Tibial nerve (tissue), 4 donors: ENCODE results near the gene CTH. TPM values are rescaled to one million over a fixed set of nuclear protein-coding genes. Genes with fewer than 3 reads are reported as not detected.

ENCODE experiments used
- DNase-seq, 2 donors: peaks; one replicate each; pipeline ENCODE4 v3.0.0-alpha.2; 2019; ENCODE audit warnings: low spot score in 2 of 2
- H3K27ac ChIP-seq, 4 donors: fragments of 200-600 bp; sonication (generic) in 3 of 4; one replicate each; pipeline ENCODE4 v1.5.1; 2017 to 2019; ENCODE audit warnings: mild to moderate bottlenecking in 1 of 4
- H3K27me3 ChIP-seq, 2 donors: fragments of 200-600 bp; sonication (generic) in 1 of 2; one replicate each; pipeline versions ENCODE4 v1.5.1 to v1.6.0; 2017 to 2019
- H3K36me3 ChIP-seq, 3 donors: fragments of 200-600 bp; sonication (generic); one replicate each; pipeline ENCODE4 v1.5.1; 2018 to 2019
- H3K4me1 ChIP-seq, 4 donors: fragments of 200-600 bp; sonication (generic) in 3 of 4; one replicate each; pipeline ENCODE4 v1.5.1; 2017 to 2019
- H3K4me3 ChIP-seq, 4 donors: fragments of 200-600 bp; sonication (generic) in 3 of 4; one replicate each; pipeline ENCODE4 v1.5.1; 2017 to 2019; ENCODE audit warnings: mild to moderate bottlenecking in 1 of 4, moderate library complexity in 1 of 4
- H3K9me3 ChIP-seq, 4 donors: fragments of 200-600 bp; sonication (generic) in 3 of 4; one replicate each; pipeline ENCODE4 v1.5.1; 2017 to 2019
- CTCF ChIP-seq, 5 experiments: fragments of 200-600 bp in 3 of 5; fragments of 450-650 bp in 2 of 5; sonication (generic) in 3 of 5; IDR thresholded peaks; one replicate each; pipeline ENCODE4 v1.5.1; 2016 to 2019; ENCODE audit warnings: antibody characterized with exemption in 5 of 5, mild to moderate bottlenecking in 3 of 5, moderate library complexity in 2 of 5
- EP300 ChIP-seq, 2 donors: sonication (generic); formaldehyde crosslinking; IDR thresholded peaks; one replicate each; pipeline ENCODE4 v1.6.1; 2017; ENCODE audit warnings: antibody characterized with exemption in 2 of 2, mild to moderate bottlenecking in 1 of 2
- POLR2A ChIP-seq, 2 donors: fragments of 450-650 bp; IDR thresholded peaks; one replicate each; pipeline ENCODE4 v1.6.1; 2017; ENCODE audit warnings: antibody characterized with exemption in 2 of 2, mild to moderate bottlenecking in 2 of 2, moderate library complexity in 2 of 2
- WGBS, 2 donors: methylation state at CpG; one replicate each; pipeline ENCODE4 v1.1.5; 2018; 5-methylcytosine and 5-hydroxymethylcytosine counted together
- total RNA-seq, 4 donors: library from RNA; depleted of rRNA; stranded (reverse); fragments of >200 nt; gene quantifications; one replicate each; pipeline ENCODE4 v1.1.0, GENCODE V29; 2016

CTH gene
- total RNA-seq, 4 donors from 2014 or later = 5.7 to 12.2 (median 9.4) TPM

- no peaks in the 10 kb centered on the region for H3K36me3 ChIP-seq
- whole genome bisulfite sequencing, 2 donors = 75 to 84% methylated on average over 7 of the region's 7 CpGs
- TF ChIP-seq EP300 (IDR thresholded peaks at IDR 0.05) (no peak), POLR2A (IDR thresholded peaks at IDR 0.05) (no peak), CTCF (IDR thresholded peaks at IDR 0.05) (no peak)
- no peaks in the 10 kb centered on the region for H3K4me1 ChIP-seq
- DNase-seq = no peak
- no peak overlapping the region for H3K4me3 ChIP-seq
- no peaks in the 10 kb centered on the region for H3K27me3 ChIP-seq
- no peaks in the 10 kb centered on the region for H3K9me3 ChIP-seq
- H3K27ac ChIP-seq = no peak overlapping the region
Measured at GRCh38 chr1:70397013-70397412, 14.1 kb upstream of the CTH start.

GRCh38 chr1:70400335-70400734 is 10.7 kb upstream of the CTH start:
- 60 to 65% methylated on average over 1 of the region's 1 CpG for WGBS, 2 donors
- no peak for DNase-seq

GRCh38 chr1:70401974-70402373 is 9.1 kb upstream of the CTH start:
- H3K4me3 ChIP-seq = no peak overlapping the region
- TF ChIP-seq CTCF (IDR thresholded peaks at IDR 0.05) = no peak
- TF ChIP-seq POLR2A (IDR thresholded peaks at IDR 0.05) = no peak
- no peak for TF ChIP-seq EP300 (IDR thresholded peaks at IDR 0.05)
- H3K36me3 ChIP-seq = no peaks in the 10 kb centered on the region
- WGBS, 2 donors = 83 to 85% methylated on average over 1 of the region's 1 CpG
- H3K27me3 ChIP-seq = no peaks in the 10 kb centered on the region
- H3K9me3 ChIP-seq = no peaks in the 10 kb centered on the region
- H3K27ac ChIP-seq = no peak overlapping the region
- no peaks in the 10 kb centered on the region for H3K4me1 ChIP-seq
- no peak for DNase-seq

More at GRCh38 chr1:70400335-70400734, 10.7 kb upstream of the CTH start:
- H3K9me3 ChIP-seq = no peaks in the 10 kb centered on the region
- no peaks in the 10 kb centered on the region for H3K36me3 ChIP-seq
- no peaks in the 10 kb centered on the region for H3K27me3 ChIP-seq
- H3K27ac ChIP-seq = no peak overlapping the region
- no peaks in the 10 kb centered on the region for H3K4me1 ChIP-seq
- no peak for TF ChIP-seq EP300 (IDR thresholded peaks at IDR 0.05)
- no peak for TF ChIP-seq POLR2A (IDR thresholded peaks at IDR 0.05)
- no peak for TF ChIP-seq CTCF (IDR thresholded peaks at IDR 0.05)
- H3K4me3 ChIP-seq = no peak overlapping the region

- Histone ChIP-seq H3K36me3 (no peaks in the 10 kb centered on the region), H3K27ac (no peak overlapping the region), H3K4me1 (no peaks in the 10 kb centered on the region), H3K9me3 (no peaks in the 10 kb centered on the region), H3K27me3 (no peaks in the 10 kb centered on the region), H3K4me3 (no peak overlapping the region)
- TF ChIP-seq EP300 (IDR thresholded peaks at IDR 0.05) (no peak), POLR2A (IDR thresholded peaks at IDR 0.05) (no peak), CTCF (IDR thresholded peaks at IDR 0.05) (no peak)
- no peak for DNase-seq
- 80 to 84% methylated on average over 2 of the region's 2 CpGs for WGBS, 2 donors
Measured at GRCh38 chr1:70403759-70404158, 7.3 kb upstream of the CTH start.

- no peaks in the 10 kb centered on the region for H3K27me3 ChIP-seq
- 84 to 86% methylated on average over 12 of the region's 12 CpGs for WGBS, 2 donors
- no peaks in the 10 kb centered on the region for H3K36me3 ChIP-seq
- no peak overlapping the region for H3K27ac ChIP-seq
- no peaks in the 10 kb centered on the region for H3K9me3 ChIP-seq
- no peak for TF ChIP-seq POLR2A (IDR thresholded peaks at IDR 0.05)
- no peak for TF ChIP-seq EP300 (IDR thresholded peaks at IDR 0.05)
- TF ChIP-seq CTCF (IDR thresholded peaks at IDR 0.05) = no peak
- no peak for DNase-seq
- no peak overlapping the region for H3K4me3 ChIP-seq
- H3K4me1 ChIP-seq = peaks cover 0 to 8% (median 0%) of the 10 kb centered on the region in 4 donors
Measured at GRCh38 chr1:70405780-70406416, 5.2 kb upstream of the CTH start.
